Measurements from ENCODE around the gene RANBP17. TPM values are rescaled to one million over a fixed set of nuclear protein-coding genes. Genes with fewer than 3 reads are reported as not detected.

RANBP17 gene
- total RNA-seq, 2 donors from 2014 or later: 5.4 to 19.8 TPM

- H3K9me3 ChIP-seq: no peaks in the 10 kb centered on the region
- H3K27me3 ChIP-seq (replicated peaks; ENCODE audit: insufficient read depth): peaks cover 91% of the 10 kb centered on the region
- TF ChIP-seq POLR2AphosphoS5 (IDR thresholded peaks at IDR 0.05) (no peak), CTCF (IDR thresholded peaks at IDR 0.05) (no peak), POLR2A (IDR thresholded peaks at IDR 0.05) (no peak)
- no peaks in the 10 kb centered on the region for H3K36me3 ChIP-seq
- no peak for DNase-seq (ENCODE audit: low spot score)
- WGBS: 3% methylated on average over 49 of the region's 53 CpGs
- intact Hi-C loops (cut with DNase I): no loop called here
- no peak overlapping the region for H3K4me3 ChIP-seq
- peaks cover 12% of the 10 kb centered on the region for H3K4me1 ChIP-seq (replicated peaks)
- H3K27ac ChIP-seq: no peak overlapping the region
These were observed 453.0 kb downstream of the RANBP17 start for GRCh38 chr5:171314728-171315385.

- Histone ChIP-seq H3K9me3 (no peaks in the 10 kb centered on the region), H3K36me3 (no peaks in the 10 kb centered on the region), H3K4me1 (replicated peaks) (peaks cover 12% of the 10 kb centered on the region), H3K27me3 (replicated peaks; ENCODE audit: insufficient read depth) (peaks cover 86% of the 10 kb centered on the region), H3K4me3 (no peak overlapping the region), H3K27ac (no peak overlapping the region)
- no peak for TF ChIP-seq POLR2A (IDR thresholded peaks at IDR 0.05)
- no peak for TF ChIP-seq CTCF (IDR thresholded peaks at IDR 0.05)
- TF ChIP-seq POLR2AphosphoS5 (IDR thresholded peaks at IDR 0.05): no peak
- 6% methylated on average over 29 of the region's 36 CpGs for WGBS
- DNase-seq (ENCODE audit: low spot score): no peak
- intact Hi-C loops (cut with DNase I): no loop called here
These were observed 453.6 kb downstream of the RANBP17 start for GRCh38 chr5:171315386-171315891.

GRCh38 chr5:171315925-171316257 lies 454.1 kb downstream of the RANBP17 start:
- TF ChIP-seq CTCF (IDR thresholded peaks at IDR 0.05): no peak
- no peak for TF ChIP-seq POLR2AphosphoS5 (IDR thresholded peaks at IDR 0.05)
- TF ChIP-seq POLR2A (IDR thresholded peaks at IDR 0.05): no peak
- Histone ChIP-seq H3K4me1 (replicated peaks) (peaks cover 12% of the 10 kb centered on the region), H3K4me3 (no peak overlapping the region), H3K27ac (no peak overlapping the region), H3K36me3 (no peaks in the 10 kb centered on the region), H3K27me3 (replicated peaks; ENCODE audit: insufficient read depth) (peaks cover 83% of the 10 kb centered on the region), H3K9me3 (no peaks in the 10 kb centered on the region)
- no peak for DNase-seq (ENCODE audit: low spot score)
- 10% methylated on average over 20 of the region's 20 CpGs for WGBS
- intact Hi-C loops (cut with DNase I): no loop called here

GRCh38 chr5:171316258-171317121 lies 454.7 kb downstream of the RANBP17 start:
- intact Hi-C loops (cut with DNase I): no loop called here
- peaks cover 78% of the 10 kb centered on the region for H3K27me3 ChIP-seq (replicated peaks; ENCODE audit: insufficient read depth)
- peaks cover 11% of the 10 kb centered on the region for H3K4me1 ChIP-seq (replicated peaks)
- H3K27ac ChIP-seq: no peak overlapping the region
- TF ChIP-seq CTCF (IDR thresholded peaks at IDR 0.05): no peak
- no peak for TF ChIP-seq POLR2A (IDR thresholded peaks at IDR 0.05)
- no peak for TF ChIP-seq POLR2AphosphoS5 (IDR thresholded peaks at IDR 0.05)
- no peak for DNase-seq (ENCODE audit: low spot score)
- no peaks in the 10 kb centered on the region for H3K36me3 ChIP-seq
- no peaks in the 10 kb centered on the region for H3K9me3 ChIP-seq
- no peak overlapping the region for H3K4me3 ChIP-seq
- WGBS: 4% methylated on average over 58 of the region's 66 CpGs
